Activated gamma-delta T cell treated with anti-CD3 and anti-CD28 coated beads, Interleukin-2, amount 50 U/mL, for 16 hours (primary cell): ENCODE data around the gene COL6A6.

ENCODE experiments used
- DNase-seq: peaks from one replicate; pipeline ENCODE4 v3.0.0-alpha.2; 2020; ENCODE audit warnings: low read depth

COL6A6 gene, protein sequence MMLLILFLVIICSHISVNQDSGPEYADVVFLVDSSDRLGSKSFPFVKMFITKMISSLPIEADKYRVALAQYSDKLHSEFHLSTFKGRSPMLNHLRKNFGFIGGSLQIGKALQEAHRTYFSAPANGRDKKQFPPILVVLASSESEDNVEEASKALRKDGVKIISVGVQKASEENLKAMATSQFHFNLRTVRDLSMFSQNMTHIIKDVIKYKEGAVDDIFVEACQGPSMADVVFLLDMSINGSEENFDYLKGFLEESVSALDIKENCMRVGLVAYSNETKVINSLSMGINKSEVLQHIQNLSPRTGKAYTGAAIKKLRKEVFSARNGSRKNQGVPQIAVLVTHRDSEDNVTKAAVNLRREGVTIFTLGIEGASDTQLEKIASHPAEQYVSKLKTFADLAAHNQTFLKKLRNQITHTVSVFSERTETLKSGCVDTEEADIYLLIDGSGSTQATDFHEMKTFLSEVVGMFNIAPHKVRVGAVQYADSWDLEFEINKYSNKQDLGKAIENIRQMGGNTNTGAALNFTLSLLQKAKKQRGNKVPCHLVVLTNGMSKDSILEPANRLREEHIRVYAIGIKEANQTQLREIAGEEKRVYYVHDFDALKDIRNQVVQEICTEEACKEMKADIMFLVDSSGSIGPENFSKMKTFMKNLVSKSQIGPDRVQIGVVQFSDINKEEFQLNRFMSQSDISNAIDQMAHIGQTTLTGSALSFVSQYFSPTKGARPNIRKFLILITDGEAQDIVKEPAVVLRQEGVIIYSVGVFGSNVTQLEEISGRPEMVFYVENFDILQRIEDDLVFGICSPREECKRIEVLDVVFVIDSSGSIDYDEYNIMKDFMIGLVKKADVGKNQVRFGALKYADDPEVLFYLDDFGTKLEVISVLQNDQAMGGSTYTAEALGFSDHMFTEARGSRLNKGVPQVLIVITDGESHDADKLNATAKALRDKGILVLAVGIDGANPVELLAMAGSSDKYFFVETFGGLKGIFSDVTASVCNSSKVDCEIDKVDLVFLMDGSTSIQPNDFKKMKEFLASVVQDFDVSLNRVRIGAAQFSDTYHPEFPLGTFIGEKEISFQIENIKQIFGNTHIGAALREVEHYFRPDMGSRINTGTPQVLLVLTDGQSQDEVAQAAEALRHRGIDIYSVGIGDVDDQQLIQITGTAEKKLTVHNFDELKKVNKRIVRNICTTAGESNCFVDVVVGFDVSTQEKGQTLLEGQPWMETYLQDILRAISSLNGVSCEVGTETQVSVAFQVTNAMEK (N-terminal part only)

DNA sequence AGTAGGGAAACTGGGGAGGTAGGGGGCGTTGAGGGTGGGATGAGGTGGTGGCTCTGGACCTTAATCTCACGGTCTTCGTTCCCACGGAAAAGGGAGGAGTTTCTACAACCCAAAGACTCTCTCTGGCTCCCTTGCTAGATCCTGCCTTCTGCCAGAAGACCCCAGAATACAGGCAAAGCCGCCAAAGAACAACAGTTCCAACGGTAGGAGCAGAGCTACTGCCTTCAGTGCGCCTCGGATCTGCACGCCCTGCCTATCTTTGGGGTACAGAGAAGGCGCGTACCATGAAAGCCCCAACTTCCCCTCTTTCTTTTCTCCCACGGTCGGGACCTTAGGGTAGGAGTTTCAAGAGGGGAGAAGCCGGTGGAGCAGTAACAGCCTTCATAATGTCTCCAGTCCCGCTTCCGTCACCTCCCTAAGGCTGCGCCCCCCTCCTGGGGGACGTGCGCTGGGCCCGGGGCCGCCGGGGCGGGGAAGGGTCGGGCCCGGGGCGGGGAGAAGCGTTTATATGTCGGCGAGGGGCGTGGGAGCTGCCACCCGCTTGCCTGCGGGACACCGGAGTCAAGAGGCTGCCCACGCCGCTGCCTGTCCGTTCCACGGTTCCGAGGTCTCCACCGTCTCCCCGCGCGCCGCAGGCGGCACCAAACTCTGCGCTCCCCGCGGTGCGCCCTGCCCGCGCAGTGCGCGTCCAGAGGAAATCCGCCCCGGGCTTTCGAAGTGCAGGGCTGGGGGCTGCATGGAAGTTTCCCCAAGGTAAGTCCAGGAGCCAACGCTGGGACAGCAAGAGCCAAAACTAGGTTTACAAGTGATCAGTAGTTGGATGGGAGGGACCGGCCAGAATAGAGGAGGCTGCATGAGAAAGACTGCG, at the start of gene COL6A6:
Gene COL6A6, plus strand, starts transcription at position 533 of the 868 bp plus-strand sequence. CDS start 43,188 bp downstream, outside the sequence.
- no peak for DNase-seq

DNA sequence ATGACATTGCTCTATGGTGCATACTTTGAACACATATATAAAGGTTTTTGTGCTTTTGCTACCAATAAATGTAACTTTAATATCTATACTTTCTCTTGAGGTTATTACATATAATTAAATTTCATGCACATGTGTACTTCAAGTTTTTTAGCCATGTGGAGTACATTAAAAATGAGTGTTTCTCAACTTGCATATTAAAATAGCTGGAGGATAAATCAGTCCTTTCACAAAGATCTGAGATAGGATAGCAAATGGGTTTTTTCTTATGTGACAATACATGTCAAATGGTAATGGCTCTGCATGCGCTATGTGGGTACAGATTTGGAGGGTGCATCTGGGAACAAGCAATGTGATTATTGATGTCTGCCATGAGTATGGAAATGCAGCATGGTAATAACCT, 48.7 kb upstream of the COL6A6 start:
- DNase-seq, result no peak

DNA sequence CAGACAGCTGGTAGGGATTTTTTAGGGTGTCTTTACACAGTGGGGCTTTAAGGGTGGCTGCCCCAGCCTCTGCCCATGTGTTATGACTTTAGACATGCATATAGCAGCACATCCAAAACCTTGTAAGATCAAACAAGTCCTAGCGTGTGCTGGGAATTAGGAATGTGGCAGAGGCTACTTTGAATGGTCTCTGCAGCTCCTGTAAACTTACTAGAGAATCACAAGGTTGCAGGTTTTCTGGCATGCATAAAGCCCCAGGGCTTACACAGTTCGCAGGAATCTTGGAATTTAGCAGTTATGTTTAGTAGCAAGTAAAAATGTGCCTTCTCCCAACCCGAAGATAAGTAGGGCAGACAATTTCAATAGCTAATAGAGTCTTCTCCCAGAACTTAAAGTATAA, 46.9 kb upstream of the COL6A6 start:
- DNase-seq, result no peak

DNA sequence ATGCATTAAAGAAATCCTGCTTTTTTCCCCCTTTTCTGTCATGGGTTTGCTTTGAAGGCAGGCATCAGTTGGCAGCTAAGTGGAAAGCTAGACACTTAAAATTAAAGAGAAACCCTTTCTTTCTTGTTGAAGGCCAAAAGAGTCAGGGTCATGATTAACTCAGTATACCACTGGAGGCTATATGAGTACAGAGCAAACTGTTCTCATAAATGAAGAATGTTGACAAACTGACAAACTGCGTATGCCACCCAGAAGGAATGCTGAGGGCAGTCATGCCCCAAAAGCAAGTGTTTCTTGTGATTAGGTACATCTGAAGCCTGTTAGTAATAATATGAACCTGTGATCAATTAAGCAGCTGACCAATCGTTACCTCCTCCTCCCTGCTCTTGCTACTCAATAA, 43.6 kb upstream of the COL6A6 start:
- no peak for DNase-seq

DNA sequence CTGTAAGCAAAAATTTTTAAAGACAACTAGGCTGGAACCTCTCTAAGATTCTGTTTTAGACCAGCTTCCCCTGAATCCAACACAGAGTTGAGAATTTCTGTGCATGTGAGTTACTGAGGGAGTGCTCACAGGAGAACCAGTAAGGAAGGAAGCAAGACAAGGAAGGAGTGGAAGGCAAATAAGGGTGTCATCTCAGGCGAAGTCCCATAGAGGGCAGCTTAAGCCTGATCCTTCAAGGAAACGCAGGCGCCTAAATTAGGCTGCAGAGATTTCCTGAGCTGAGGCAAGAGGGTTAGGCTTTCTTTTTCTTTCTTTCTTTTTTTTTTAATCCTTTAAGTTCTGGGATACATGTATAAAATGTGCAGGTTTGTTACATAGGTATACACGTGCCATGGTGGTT, 36.2 kb upstream of the COL6A6 start:
- no peak for DNase-seq

DNA sequence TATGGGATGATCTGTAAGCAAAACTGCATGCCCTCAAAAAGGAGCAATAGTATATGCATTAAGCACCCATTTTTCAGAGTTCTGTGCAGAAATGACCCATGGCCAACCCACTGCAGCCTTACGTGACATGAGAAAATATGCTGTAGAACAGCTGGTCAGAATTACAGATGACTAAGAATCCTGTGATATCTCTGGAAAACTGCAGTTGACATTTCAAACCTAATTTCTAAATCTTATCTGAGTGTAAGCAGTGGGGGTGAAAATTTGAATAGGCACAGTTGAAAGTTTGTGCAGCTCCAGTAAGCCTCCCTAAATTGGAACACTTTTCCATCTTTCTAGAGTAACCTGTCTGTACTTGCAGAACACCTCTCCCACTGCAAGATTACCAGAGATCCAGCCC, 28.7 kb upstream of the COL6A6 start:
- no peak for DNase-seq

DNA sequence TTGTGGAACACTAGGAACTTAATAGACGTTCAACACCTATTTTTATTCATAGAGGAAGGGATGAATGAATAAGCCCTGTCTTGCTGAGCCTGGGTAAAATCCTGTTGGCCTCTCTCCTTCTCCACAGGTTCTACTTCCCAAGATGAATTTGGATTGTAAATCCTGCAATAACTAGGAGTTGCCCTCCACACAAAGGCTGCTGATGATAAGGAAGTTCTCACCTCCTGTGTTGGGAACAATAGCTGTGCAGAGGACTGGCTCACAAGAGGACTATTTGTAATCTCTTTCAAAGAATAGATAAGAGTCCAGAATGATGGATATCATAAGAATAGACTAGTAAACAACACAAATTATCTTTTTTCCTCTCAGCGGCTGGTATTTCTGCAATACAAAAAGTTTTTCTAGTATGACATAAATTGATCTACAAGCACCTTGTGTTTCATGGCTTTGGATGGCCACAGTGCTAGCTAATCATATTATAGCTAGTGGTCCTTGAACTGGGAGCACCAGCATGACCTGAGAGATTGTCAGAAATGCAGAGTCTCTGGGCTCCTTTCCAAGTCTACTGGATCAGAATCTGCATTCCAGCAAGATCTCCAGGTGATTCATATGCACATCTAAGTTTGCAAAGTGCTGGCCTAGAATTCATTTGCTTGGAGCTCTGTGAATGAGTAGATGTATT, 28.1 kb upstream of the COL6A6 start:
- DNase-seq, result no peak

DNA sequence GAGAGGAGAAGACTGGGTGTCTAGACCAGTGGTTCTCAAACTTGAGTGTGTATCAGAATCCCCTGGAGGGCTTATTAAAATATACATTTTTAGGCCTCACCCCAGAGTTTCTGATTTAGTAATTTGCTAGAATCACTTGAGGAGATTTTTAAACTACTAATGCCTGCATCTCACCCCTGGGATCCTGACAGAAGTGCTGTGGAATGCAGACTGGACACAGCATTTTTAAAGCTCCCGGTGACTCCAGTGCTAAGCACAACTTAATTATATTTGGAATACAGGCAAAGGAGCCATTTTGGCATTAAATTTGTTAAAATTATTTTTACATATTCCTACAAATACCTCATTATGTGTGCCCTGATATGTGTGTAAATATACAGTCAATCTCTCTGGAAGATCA, 26.7 kb upstream of the COL6A6 start:
- no peak for DNase-seq

DNA sequence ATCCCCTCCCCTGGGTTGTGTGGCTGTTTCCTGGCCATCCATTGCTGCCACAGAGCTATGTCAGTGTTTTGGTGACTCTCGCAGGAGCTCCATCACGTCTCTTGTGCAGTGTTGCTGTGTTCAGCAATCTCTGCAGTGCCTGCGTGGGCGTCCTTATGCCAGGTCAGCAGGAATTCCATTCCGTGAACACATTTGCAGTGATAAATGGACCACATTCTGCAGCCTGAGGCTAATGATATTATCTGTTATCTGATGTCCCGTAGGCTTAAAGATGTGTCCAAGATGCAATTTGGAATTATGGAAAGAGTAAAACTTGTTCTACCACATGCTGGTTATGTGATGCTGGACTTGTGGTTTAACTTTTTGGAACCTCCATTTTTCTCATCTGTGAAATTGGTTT, 25.5 kb upstream of the COL6A6 start:
- DNase-seq, result no peak

DNA sequence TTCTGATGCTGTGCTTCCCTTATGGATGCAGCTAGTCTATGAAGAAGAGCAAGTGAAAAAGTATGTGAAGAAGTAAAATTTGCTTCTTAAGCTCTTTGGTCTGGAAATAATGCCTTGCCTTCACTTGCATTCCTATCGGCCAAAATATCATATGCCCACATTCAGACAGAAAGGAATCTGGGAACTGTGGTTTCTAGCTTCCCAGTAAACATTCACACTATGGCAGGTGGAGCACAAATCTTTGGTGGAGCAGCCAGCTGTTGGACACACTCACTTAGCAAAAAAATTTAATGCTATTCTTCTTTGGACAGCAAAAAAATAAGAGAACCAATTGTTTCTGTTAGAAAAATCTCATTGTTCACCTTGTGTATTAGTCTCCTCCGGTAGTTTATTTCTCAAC, 12.3 kb upstream of the COL6A6 start:
- DNase-seq, result no peak

DNA sequence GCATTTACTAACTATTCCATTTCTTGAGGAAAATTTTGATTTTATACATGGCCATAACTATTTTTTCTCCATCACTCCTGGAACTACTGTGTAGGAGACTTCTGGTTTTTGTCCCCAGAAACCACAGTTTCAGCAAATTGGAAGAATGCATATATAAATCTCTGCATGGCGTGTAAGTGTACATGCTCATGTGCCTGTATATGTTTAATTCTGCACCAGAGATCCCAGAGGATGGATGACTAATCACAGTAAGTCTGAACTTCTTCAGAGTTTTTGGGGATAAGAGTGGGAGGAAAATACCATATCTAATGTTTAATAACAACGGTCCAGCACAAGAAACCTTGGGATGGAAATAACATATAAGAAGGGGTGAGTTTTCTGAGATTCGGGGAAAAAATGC, 10.9 kb upstream of the COL6A6 start:
- no peak for DNase-seq

DNA sequence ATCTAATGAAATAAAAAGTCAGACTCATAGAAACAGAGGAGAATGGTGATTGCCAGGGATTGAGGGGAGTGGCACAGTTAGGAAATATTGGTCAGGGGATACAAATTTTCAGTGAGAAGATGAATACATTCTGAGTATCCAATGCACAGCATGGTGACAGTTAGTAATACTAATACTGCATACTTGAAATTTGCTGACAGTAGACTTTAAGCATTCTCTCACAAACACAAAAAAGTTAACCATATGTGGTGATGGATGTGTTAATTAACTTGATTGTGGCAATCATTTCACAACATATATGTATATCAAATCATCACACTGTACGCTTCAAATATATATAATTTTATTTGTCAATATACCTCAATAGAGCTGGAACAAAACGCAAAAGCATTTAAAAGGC, 9.2 kb upstream of the COL6A6 start:
- no peak for DNase-seq

DNA sequence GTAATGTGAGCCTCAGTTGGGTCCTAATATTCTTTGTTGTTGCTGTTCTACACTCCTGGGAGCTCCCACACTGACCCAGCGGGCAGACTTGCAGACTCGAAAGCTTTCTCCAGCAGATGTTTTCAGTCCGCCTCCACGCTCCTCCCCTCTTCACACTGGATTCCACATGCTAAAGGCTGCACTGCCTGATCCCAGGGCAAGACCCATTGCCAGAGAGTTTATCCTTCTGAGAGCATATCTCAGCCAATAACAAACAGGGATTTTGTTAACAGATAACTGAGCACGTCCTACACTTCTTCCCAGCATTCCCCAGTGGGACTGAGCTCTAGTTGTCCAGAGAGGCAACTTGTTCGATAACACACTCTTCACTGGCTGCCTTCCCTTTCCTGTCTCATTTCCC, 8.0 kb upstream of the COL6A6 start:
- DNase-seq, result no peak

DNA sequence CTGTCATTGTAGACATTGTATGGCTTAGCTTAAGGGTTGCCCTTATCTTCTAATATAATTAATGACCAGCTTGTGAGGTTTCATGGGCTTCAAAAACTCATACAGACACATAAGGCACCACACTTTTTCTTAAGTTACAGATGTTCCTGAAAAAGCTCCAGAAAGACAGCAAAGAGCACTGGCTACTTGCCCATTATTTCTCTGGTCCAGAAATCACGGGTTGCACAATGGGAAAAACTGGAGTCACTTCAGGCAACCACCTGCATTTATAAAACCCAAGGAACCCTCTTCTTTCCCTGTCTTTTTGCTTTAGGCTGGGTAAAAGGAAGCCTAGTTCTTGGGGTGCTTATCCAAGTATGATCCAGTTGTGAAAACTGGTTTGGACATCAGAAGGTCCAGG, 2.3 kb upstream of the COL6A6 start:
- DNase-seq, result no peak

DNA sequence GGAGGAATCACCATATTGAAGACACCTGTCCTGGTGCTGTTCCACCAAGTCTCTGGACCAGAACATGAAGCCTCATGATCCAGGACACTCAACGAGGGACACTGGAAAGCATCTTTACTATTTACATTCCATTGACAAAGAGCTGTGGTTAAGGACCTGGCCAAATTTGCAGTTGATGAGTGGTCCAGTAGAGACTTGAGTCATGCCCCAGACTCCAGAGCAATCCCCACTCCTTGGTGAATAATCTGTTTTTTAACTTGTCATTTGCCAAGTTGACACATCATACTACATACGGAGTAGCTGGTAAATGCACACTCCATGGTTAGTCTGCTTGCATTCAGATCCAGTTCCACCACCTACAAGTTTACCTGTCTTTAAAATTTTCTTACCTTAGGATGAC, 1.2 kb upstream of the COL6A6 start:
- no peak for DNase-seq

DNA sequence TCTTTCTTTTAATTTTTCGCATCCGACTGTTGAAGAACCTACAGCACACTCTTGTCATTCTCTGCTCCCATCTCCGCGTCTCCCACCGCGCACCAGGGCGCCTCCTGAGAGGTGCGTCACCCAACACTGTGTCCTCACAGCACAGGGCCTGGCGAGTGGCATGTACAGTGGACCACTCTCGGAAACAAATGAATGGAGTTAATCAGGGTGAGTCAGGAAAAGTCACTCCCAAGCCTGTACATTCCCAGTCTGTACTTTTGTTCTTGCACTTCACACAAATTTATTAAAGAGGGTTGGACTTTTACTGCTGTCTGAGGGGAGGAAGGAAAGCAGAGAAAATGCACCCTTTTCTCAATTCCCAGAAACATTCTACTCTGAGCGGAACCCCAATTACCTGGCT, 625 bp downstream of the COL6A6 start:
- DNase-seq, result no peak

DNA sequence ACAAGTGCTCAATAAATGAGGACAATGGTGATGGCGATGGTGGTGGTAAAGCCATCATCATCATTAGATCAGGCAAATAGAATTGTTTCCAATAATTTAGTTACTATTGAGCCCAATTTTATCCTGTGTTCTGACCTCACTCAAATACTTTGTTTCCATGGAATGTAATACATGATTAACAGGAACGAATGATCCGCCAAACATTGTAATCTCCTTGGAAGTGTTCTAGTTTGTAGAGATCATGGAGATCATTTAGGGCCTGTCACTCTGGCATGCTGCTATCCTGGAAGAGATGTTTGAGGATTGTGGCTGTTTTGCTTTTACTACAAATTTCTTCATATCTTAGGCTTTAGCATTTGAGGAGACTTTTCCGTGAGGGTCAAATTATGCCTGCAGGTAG, 2.8 kb downstream of the COL6A6 start:
- DNase-seq, result no peak

DNA sequence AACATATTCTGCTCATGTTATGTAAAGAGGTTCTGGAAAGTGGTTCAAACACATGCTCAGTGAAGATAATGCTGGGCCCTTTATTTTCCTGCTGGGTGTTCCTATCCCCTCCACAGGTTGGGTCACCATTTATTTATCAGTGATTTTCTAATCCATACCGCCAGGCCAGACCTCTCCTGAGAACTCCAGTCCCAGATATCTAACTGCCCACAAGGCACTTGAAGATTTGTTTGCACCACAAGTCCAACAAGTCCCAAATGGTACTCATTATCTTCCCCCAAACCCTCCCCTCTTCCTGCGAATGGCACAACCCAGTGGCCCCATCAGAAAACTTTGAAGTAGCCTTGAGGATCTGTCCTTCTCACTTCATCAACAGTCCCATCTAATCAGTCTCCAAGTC, 5.4 kb downstream of the COL6A6 start:
- no peak for DNase-seq

DNA sequence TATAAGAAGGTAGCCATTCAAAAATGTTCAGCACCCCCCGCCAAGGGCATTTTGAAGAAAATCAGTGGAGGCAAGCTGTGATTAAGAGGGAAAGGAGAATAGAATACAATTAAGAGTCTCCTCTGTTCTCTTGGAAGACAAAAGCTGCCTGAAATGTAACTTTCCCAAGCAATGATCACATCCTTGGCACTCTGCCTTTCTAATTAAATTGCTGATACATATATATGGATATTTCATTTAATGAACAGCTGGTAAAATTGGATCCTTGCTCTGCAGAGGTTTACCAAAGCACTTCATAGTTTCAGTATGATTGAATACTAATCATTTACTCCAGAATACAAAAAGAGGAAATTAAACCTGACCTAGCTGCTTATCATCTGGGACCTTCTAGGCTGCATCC, 10.4 kb downstream of the COL6A6 start:
- DNase-seq, result no peak

DNA sequence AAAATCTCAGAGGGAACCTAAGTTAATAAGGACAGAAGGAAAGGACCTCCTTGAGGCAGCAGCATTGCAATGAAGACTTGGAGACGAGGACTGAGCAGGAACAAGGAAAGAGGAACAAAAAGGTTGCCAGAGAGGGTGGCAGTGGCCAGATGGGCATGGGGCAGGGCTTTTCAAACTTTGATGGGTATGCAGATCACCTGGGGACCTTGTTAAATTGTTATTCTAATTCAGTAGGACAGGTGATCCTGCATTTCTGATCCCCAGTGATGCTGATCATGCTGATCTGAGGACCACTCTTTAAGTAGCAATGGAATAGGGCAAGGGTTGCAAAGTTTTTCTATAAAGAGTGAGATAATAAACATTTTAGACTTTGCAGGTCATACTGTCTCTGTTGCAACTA, 11.1 kb downstream of the COL6A6 start:
- DNase-seq, result no peak
